Sigmoid colon (tissue), 7 donors: Measurements from ENCODE around the gene CD34. TPM values are rescaled to one million over a fixed set of nuclear protein-coding genes. Genes with fewer than 3 reads are reported as not detected.

ENCODE experiments used
- DNase-seq: peaks from one replicate; pipeline ENCODE4 v3.0.0-alpha.2; 2019
- H3K27ac ChIP-seq, 4 donors: fragments of 200-600 bp; sonication (generic); one replicate each; pipeline ENCODE4 v1.5.1; 2016 to 2019; ENCODE audit warnings: mild to moderate bottlenecking in 1 of 4
- H3K27me3 ChIP-seq, 3 donors: fragments of 200-600 bp; sonication (generic); one replicate each; pipeline ENCODE4 v1.5.1; 2019; ENCODE audit warnings: mild to moderate bottlenecking in 1 of 3
- H3K36me3 ChIP-seq, 4 donors: fragments of 200-600 bp; sonication (generic); one replicate each; pipeline ENCODE4 v1.5.1; 2016 to 2019
- H3K4me1 ChIP-seq, 4 donors: fragments of 200-600 bp; sonication (generic); one replicate each; pipeline ENCODE4 v1.5.1; 2017 to 2019
- H3K4me3 ChIP-seq, 4 donors: fragments of 200-600 bp; sonication (generic); one replicate each; pipeline ENCODE4 v1.5.1; 2017 to 2019; ENCODE audit warnings: mild to moderate bottlenecking in 2 of 4, moderate library complexity in 1 of 4
- H3K9me3 ChIP-seq, 4 donors: fragments of 200-600 bp in 3 of 4; sonication (generic) in 3 of 4; one replicate each; pipeline versions ENCODE4 v1.5.1 to v1.6.1; 2013 to 2019
- CTCF ChIP-seq, 4 experiments: fragments of 450-650 bp in 3 of 4; fragments of 200-600 bp in 1 of 4; IDR thresholded peaks; one replicate each; pipeline ENCODE4 v1.5.1; 2016 to 2019; ENCODE audit warnings: antibody characterized with exemption in 4 of 4, mild to moderate bottlenecking in 3 of 4, moderate library complexity in 2 of 4
- EP300 ChIP-seq, 4 donors: sonication (generic); formaldehyde crosslinking; IDR thresholded peaks; one replicate each; pipeline ENCODE4 v1.6.1; 2017; ENCODE audit warnings: antibody characterized with exemption in 4 of 4
- POLR2A ChIP-seq, 2 donors: fragments of 450-650 bp; IDR thresholded peaks; one replicate each; pipeline ENCODE4 v1.6.1; 2016; ENCODE audit warnings: antibody characterized with exemption in 2 of 2, mild to moderate bottlenecking in 2 of 2, moderate library complexity in 2 of 2
- POLR2AphosphoS5 ChIP-seq, 4 donors: sonication (generic); formaldehyde crosslinking; IDR thresholded peaks; one replicate each; pipeline ENCODE4 v1.6.1; 2017; ENCODE audit warnings: antibody characterized with exemption in 4 of 4
- WGBS, 2 donors: extraction: QIAGEN DNeasy Blood & Tissue Kit; methylation state at CpG; one replicate each; pipeline ENCODE4 v1.1.7; 2013; 5-methylcytosine and 5-hydroxymethylcytosine counted together
- intact Hi-C: fragments of 100-400 bp; cut with DNase I; formaldehyde crosslinking; loops from one replicate; pipeline ENCODE4 v1.15.1; 2023
- polyA plus RNA-seq, 3 donors: library from polyadenylated mRNA; stranded (reverse); fragments of 200-250 nt; gene quantifications; one replicate each; pipeline ENCODE4 v1.2.3, GENCODE V29; 2013
- total RNA-seq, 4 donors: library from RNA; depleted of rRNA; stranded (reverse); fragments of >200 nt; gene quantifications; one replicate each; pipeline ENCODE4 v1.1.0, GENCODE V29; 2016
- donor health status: healthy with polysubstance abuse.
- donor health status: Bipolar disorder and iron deficiency.
- donor health status: healthy.

The CD34 gene
- total and polyA plus RNA-seq, 7 donors = 1.8 to 58.7 (median 15.9) TPM

- Histone ChIP-seq H3K4me1 (peaks cover 0 to 29% (median 23%) of the 10 kb centered on the region in 4 donors), H3K27me3 (no peaks in the 10 kb centered on the region), H3K4me3 (no peak overlapping the region), H3K36me3 (no peaks in the 10 kb centered on the region), H3K9me3 (no peaks in the 10 kb centered on the region), H3K27ac (peak overlapping the region in 1 of 4 donors; percentile 2)
- TF ChIP-seq CTCF (IDR thresholded peaks at IDR 0.05) (no peak), POLR2A (IDR thresholded peaks at IDR 0.05) (no peak)
- DNase-seq = no peak
- intact Hi-C loops = no loop called here
- 65 to 79% methylated on average over 6 of the region's 6 CpGs for WGBS, 2 donors
Measured at GRCh38 chr1:207893737-207894582, 17.0 kb downstream of the CD34 start.

GRCh38 chr1:207892764-207893163 is 18.2 kb downstream of the CD34 start:
- H3K27ac ChIP-seq = peak overlapping the region in 3 of 4 donors; percentile 2 to 41 (median 29)
- peaks cover 0 to 33% (median 28%) of the 10 kb centered on the region in 4 donors for H3K4me1 ChIP-seq
- H3K36me3 ChIP-seq = no peaks in the 10 kb centered on the region
- DNase-seq = no peak
- TF ChIP-seq POLR2A (IDR thresholded peaks at IDR 0.05) (no peak), EP300 (IDR thresholded peaks at IDR 0.05) (no peak), POLR2AphosphoS5 (IDR thresholded peaks at IDR 0.05) (no peak), CTCF (IDR thresholded peaks at IDR 0.05) (no peak)
- intact Hi-C loops = no loop called here
- no peak overlapping the region for H3K4me3 ChIP-seq
- H3K9me3 ChIP-seq = no peaks in the 10 kb centered on the region
- WGBS, 2 donors = 74 to 84% methylated on average over 5 of the region's 5 CpGs
- no peaks in the 10 kb centered on the region for H3K27me3 ChIP-seq

DNA sequence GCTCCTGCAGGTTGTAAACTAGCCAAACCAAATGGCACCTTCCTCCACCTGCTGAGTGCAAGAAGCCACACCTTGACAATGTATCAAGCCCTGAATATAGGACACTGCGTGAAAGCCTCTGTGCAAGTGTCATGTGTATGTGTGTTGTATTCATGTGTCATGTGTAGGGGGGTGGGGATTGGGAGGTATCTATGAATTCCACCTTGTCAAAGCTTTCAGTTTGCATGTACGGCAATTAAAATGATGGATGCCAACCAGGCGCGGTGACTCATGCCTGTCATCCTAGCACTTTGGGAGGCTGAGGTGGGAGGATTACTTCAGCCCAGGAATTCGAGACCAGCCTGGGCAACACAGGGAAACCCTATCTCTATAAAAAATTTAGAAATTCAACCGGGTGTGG is 19.8 kb downstream of the CD34 start:
- Histone ChIP-seq H3K27ac (peak overlapping the region; percentile 63 to 76 (median 71)), H3K4me1 (peaks cover 0 to 39% (median 28%) of the 10 kb centered on the region in 4 donors), H3K9me3 (no peaks in the 10 kb centered on the region), H3K4me3 (no peak overlapping the region), H3K36me3 (no peaks in the 10 kb centered on the region), H3K27me3 (no peaks in the 10 kb centered on the region)
- TF ChIP-seq POLR2A (IDR thresholded peaks at IDR 0.05) (no peak), CTCF (IDR thresholded peaks at IDR 0.05) (no peak)
- WGBS, 2 donors = 93% methylated on average over 6 of the region's 6 CpGs
- DNase-seq = no peak
- intact Hi-C loops = no loop called here

GRCh38 chr1:207890136-207890738 is 20.7 kb downstream of the CD34 start:
- WGBS, 2 donors = 39 to 40% methylated on average over 4 of the region's 4 CpGs
- Histone ChIP-seq H3K4me3 (no peak overlapping the region), H3K27me3 (no peaks in the 10 kb centered on the region), H3K27ac (peak overlapping the region; percentile 63 to 76 (median 71)), H3K4me1 (peaks cover 0 to 48% (median 31%) of the 10 kb centered on the region in 4 donors), H3K9me3 (no peaks in the 10 kb centered on the region), H3K36me3 (no peaks in the 10 kb centered on the region)
- peak; percentile 92 for DNase-seq
- intact Hi-C loops = no loop called here
- TF ChIP-seq EP300 (IDR thresholded peaks at IDR 0.05) (peak in 1 of 4 donors; percentile 14), CTCF (IDR thresholded peaks at IDR 0.05) (no peak), POLR2AphosphoS5 (IDR thresholded peaks at IDR 0.05) (peak; percentile 17 to 66 (median 33)), POLR2A (IDR thresholded peaks at IDR 0.05) (no peak)
